ENCODE measurements around the gene FRG2C. TPM values are rescaled to one million over a fixed set of nuclear protein-coding genes. Genes with fewer than 3 reads are reported as not detected.
A peak's percentile ranks its signal among the peaks of the same experiment; 100 is the strongest.
"Not testable (repeated sequence)": the region's sequence is repeated elsewhere in the genome, so short reads cannot be mapped to it uniquely, and the experiment has no call there.

The FRG2C gene
- total and polyA plus RNA-seq, 3 experiments from 2014 or later, result not detected

DNA sequence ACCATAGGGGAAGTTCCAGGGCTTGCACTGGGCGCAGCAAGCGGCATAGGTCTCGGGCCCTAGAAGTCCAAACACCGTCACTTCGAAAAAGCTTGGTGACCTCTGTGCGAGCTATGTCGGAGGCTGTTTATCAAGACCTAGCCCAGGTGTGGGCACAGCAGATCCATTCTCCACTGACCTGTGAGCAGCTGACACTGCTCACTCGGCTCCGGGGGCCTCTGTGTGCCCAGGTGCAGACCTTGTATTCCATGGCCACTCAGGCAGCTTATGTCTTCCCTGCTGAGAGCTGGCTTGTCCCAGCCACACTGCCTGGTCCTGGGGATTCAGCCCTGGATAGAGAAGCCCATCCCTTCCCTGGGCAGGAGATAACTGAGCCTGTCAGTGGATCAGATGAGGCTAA is 1.5 kb downstream of the FRG2C start:
- DNase-seq; H3K4me3 Mint-ChIP-seq; POLR2A ChIA-PET; H3K9me3 ChIP-seq (ENCODE audit: low read length); H3K27me3 ChIP-seq (ENCODE audit: insufficient read depth, low read length, poor library complexity, severe bottlenecking); CTCF ChIA-PET; H3K36me3 ChIP-seq (ENCODE audit: insufficient read depth, low read length); H3K4me1 Mint-ChIP-seq; H3K27ac Mint-ChIP-seq; H3K4me3 ChIP-seq (ENCODE audit: low read length); H3K4me1 ChIP-seq (ENCODE audit: insufficient read depth, low read length); H3K27ac ChIP-seq (ENCODE audit: low read depth, low read length): not testable (repeated sequence)
- Mint-ChIP-seq H3K27me3 (peaks cover 31 to 43% of the 10 kb centered on the region in 2 donors), H3K36me3 (peaks cover 3 to 18% (median 4%) of the 10 kb centered on the region in 3 donors), H3K9me3 (peaks cover 20 to 37% (median 29%) of the 10 kb centered on the region in 5 donors)

DNA sequence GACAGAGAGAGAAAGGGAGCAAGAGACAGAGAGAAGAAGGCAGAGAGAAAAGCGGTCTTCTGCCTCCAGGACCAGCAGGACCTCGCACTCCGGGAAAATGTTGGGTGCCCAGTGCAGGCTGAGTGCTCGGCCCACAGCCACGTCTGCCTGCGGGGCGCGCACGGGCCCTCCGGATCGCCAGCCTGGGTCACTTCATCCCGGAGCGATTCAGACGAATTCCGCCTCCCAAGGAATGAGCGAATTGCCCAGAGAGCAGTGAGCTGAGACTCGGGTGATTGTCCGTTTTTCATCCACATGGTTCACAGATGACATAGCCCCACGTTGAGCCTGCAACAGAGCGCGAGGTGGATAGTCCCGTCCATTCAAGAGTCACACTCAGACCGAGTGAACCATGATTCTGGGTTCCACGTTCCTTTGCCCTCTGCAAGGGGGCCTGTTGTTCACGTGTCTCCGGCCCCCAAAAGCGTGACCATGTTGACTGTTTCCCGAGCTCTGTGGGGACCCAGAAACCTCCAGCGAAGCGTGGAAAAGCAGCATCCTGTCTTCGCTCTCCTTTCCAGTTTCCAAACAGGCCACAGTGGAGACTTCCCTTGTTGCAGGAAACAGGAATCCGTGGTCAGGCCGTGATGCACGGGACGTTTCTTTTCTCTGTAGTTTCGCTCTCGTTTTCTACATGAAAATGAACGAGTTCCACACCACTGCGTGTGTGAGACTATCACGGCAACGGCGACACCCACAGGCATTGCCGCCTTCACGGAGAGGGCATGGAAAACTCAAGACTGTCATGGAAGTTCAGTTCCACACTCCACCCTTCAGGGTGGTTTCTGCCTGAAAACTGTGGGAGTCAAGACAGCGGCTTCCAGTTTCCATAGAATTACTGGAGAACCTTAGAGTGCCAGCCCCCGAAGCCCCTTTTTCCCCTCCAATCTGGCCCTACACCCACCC is 3.9 kb downstream of the FRG2C start:
- POLR2A ChIA-PET; H3K27ac ChIP-seq (ENCODE audit: low read depth, low read length); DNase-seq; H3K9me3 ChIP-seq (ENCODE audit: low read length); H3K36me3 ChIP-seq (ENCODE audit: insufficient read depth, low read length); CTCF ChIA-PET; H3K4me3 ChIP-seq (ENCODE audit: low read length); H3K4me1 ChIP-seq (ENCODE audit: insufficient read depth, low read length); H3K27me3 ChIP-seq (ENCODE audit: insufficient read depth, low read length, poor library complexity, severe bottlenecking); H3K27ac Mint-ChIP-seq; H3K4me1 Mint-ChIP-seq: not testable (repeated sequence)
- peaks cover 43 to 51% of the 10 kb centered on the region in 2 donors for H3K27me3 Mint-ChIP-seq
- peaks cover 3 to 19% (median 4%) of the 10 kb centered on the region in 3 donors for H3K36me3 Mint-ChIP-seq
- H3K9me3 Mint-ChIP-seq, result peaks cover 19 to 45% (median 37%) of the 10 kb centered on the region in 5 donors
- H3K4me3 Mint-ChIP-seq, result peak overlapping the region in 2 of 7 donors; percentile 28 to 44

DNA sequence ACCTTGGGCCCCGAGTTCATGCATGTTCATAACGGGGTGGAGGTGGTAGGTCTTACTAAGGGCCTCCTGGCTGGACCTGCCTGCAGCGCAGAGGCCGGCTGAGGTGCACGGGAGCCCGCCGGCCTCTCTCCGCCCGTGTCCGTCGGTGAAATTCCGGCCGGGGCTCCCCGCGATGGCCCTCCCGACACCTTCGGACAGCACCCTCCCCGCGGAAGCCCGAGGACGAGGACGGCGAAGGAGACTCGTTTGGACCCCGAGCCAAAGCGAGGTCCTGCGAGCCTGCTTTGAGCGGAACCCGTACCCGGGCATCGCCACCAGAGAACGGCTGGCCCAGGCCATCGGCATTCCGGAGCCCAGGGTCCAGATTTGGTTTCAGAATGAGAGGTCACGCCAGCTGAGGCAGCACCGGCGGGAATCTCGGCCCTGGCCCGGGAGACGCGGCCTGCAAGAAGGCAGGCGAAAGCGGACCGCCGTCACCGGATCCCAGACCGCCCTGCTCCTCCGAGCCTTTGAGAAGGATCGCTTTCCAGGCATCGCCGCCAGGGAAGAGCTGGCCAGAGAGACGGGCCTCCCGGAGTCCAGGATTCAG is 4.7 kb downstream of the FRG2C start:
- H3K4me1 Mint-ChIP-seq; H3K36me3 ChIP-seq (ENCODE audit: insufficient read depth, low read length); CTCF ChIA-PET; H3K27me3 ChIP-seq (ENCODE audit: insufficient read depth, low read length, poor library complexity, severe bottlenecking); H3K27ac ChIP-seq (ENCODE audit: low read depth, low read length); POLR2A ChIA-PET; H3K27ac Mint-ChIP-seq; H3K4me1 ChIP-seq (ENCODE audit: insufficient read depth, low read length); H3K9me3 ChIP-seq (ENCODE audit: low read length); H3K4me3 Mint-ChIP-seq; H3K4me3 ChIP-seq (ENCODE audit: low read length): not testable (repeated sequence)
- Mint-ChIP-seq H3K36me3 (peaks cover 3 to 19% (median 4%) of the 10 kb centered on the region in 3 donors), H3K27me3 (peaks cover 50 to 55% of the 10 kb centered on the region in 2 donors), H3K9me3 (peaks cover 27 to 51% (median 41%) of the 10 kb centered on the region in 5 donors)
- DNase-seq, result peak; percentile 23 to 80 (median 31)

DNA sequence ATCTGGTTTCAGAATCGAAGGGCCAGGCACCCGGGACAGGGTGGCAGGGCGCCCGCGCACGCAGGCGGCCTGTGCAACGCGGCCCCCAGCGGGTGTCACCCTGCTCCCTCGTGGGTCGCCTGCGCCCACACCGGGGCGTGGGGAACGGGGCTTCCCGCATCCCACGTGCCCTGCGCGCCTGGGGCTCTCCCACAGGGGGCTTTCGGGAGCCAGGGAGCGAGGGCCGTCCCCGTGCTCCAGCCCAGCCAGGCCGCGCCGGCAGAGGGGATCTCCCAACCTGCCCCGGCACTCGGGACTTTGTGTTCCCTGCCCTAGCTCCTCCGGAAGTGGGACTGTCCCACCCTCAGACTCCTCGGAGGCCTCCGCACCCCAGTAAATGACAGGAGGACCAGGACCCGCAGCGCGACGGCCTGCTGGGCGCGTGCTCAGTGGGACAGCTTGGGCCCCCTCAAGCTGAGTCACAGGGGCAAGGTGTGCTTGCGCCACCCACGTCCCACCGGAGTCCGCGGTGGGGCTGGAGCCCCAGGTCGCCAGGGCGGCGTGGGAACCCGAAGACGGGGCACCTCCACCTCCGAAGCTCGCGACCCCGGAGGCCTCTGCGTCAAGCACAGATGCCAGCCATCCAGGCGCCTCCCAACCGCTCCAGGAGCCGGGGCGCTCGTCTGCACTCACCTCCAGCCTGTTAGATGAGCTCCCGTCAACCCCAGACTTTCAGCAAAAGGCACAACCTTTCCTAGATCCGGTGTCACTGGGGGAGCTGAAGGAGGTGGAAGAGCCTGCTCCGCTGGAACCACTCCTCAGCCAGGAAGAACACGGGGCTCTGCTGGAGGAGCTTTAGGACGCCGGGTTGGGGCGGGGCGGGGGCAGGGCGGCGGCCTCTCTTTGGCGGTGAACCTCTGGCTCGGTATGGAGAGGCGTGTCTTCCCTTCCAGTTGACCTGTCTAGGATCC is 5.5 kb downstream of the FRG2C start:
- H3K4me3 ChIP-seq (ENCODE audit: low read length); H3K4me1 ChIP-seq (ENCODE audit: insufficient read depth, low read length); H3K27me3 ChIP-seq (ENCODE audit: insufficient read depth, low read length, poor library complexity, severe bottlenecking); POLR2A ChIA-PET; H3K27ac Mint-ChIP-seq; H3K4me3 Mint-ChIP-seq; H3K27ac ChIP-seq (ENCODE audit: low read depth, low read length); H3K9me3 ChIP-seq (ENCODE audit: low read length); H3K4me1 Mint-ChIP-seq; H3K36me3 ChIP-seq (ENCODE audit: insufficient read depth, low read length); CTCF ChIA-PET: not testable (repeated sequence)
- Mint-ChIP-seq H3K27me3 (peaks cover 49 to 51% of the 10 kb centered on the region in 2 donors), H3K36me3 (peaks cover 3 to 19% (median 4%) of the 10 kb centered on the region in 3 donors), H3K9me3 (peaks cover 25 to 51% (median 41%) of the 10 kb centered on the region in 5 donors)
- DNase-seq, result peak in 1 of 5 donors; percentile 14

DNA sequence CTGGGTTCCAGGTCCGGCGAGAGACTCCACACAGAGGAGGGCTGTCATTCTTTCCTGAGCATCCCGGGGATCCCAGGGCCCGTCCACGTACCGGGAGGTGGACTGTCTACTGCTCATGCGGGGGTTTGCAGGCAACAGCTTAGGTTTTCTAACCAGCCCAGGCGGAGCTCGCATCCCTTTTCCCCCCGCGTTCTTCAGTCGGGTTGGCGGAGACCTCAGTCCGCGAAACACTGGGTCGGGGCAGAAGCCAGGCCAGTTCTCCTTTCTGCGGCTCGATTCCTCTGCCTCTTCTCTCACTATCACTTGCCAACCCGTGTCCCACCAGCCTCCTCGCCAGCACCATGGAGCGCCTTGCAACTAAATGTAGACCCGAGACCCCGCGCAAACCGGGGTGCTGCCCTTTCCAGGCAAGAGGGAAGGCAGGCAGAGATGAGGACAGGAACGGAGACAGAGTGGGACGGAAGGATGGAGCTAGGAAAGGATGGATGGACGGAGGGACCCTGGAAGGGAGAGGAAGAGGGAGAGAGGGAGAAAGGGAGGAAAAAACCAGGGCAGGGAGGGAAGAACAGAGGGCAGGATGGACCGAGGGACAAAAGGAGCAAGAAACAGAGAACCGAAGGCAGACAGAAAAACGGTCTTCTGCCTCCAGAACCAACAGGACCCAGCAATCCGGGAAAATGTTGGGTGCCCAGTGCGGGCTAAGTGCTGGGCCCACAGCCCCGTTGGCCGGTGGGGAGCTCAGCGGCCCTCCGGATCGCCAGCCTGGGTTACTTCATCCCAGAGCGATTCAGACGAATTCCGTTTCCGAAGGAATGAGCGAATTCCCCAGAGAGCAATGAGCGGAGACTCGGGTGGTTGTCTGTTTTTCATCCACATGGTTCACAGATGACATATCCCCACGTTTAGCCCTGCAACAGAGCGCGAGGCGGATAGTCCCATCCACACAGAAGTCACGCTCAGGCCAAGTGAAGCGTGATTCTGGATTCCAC is 6.5 kb downstream of the FRG2C start:
- H3K4me3 ChIP-seq (ENCODE audit: low read length); H3K27ac Mint-ChIP-seq; H3K36me3 ChIP-seq (ENCODE audit: insufficient read depth, low read length); H3K4me1 ChIP-seq (ENCODE audit: insufficient read depth, low read length); H3K4me3 Mint-ChIP-seq; H3K4me1 Mint-ChIP-seq; H3K27me3 ChIP-seq (ENCODE audit: insufficient read depth, low read length, poor library complexity, severe bottlenecking); H3K27ac ChIP-seq (ENCODE audit: low read depth, low read length); CTCF ChIA-PET; H3K9me3 ChIP-seq (ENCODE audit: low read length); DNase-seq; POLR2A ChIA-PET: not testable (repeated sequence)
- Mint-ChIP-seq H3K9me3 (peaks cover 26 to 57% (median 41%) of the 10 kb centered on the region in 5 donors), H3K36me3 (peaks cover 3 to 19% (median 4%) of the 10 kb centered on the region in 3 donors), H3K27me3 (peaks cover 45 to 46% of the 10 kb centered on the region in 2 donors)

DNA sequence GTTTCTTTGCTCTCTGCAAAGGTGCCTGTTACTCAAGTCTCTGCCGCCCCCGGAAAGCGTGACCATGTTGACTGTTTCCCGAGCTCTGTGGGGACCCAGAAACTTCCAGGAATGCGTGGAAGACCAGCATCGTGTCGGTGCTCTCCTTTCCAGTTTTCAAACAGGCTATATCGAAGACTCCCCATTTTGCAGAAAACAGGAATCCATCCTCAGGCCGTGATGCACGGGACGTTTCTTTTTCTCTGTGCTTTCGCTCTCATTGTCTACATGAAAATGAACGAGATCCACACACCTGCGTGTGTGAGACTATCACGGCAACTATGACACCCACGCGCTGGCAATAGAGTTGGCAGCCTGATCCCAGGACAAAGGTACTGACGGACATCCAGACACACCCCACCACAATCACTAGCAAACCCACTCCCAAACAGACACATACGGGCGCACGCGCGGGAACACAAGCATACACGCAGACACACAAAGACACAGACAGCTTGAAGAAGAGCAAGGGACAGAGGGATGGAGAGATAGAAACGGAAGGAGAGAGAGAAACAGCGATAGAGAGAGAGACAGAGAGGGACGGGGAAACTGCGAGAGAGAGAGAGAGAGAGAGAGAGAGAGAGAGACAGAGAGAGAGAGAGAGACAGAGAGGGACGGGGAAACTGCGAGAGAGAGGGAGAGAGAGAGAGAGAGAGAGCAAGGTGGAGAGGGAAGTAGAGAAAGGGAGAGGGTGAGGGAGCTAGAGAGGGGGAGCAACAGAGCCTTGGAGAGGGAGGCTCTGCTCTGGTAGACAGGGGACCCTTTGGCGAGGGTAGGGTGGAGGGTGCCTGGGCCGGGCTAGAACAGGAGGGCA is 7.4 kb downstream of the FRG2C start:
- peak overlapping the region in 5 of 7 donors; percentile 16 to 57 (median 38) for H3K4me3 Mint-ChIP-seq

More for the DNA sequence above, 7.4 kb downstream of the FRG2C start:
- H3K27ac Mint-ChIP-seq; H3K36me3 ChIP-seq (ENCODE audit: insufficient read depth, low read length); H3K4me1 ChIP-seq (ENCODE audit: insufficient read depth, low read length); DNase-seq; CTCF ChIA-PET; H3K27me3 ChIP-seq (ENCODE audit: insufficient read depth, low read length, poor library complexity, severe bottlenecking); POLR2A ChIA-PET; H3K4me1 Mint-ChIP-seq; H3K27ac ChIP-seq (ENCODE audit: low read depth, low read length); H3K4me3 ChIP-seq (ENCODE audit: low read length); H3K9me3 ChIP-seq (ENCODE audit: low read length): not testable (repeated sequence)
- Mint-ChIP-seq H3K27me3 (peaks cover 42 to 46% of the 10 kb centered on the region in 2 donors), H3K9me3 (peaks cover 30 to 61% (median 46%) of the 10 kb centered on the region in 5 donors), H3K36me3 (peaks cover 3 to 19% (median 4%) of the 10 kb centered on the region in 3 donors)

Measured in CD8-positive, alpha-beta memory T cell (primary cell).